ENCODE results near the gene ALDH18A1. TPM values are rescaled to one million over a fixed set of nuclear protein-coding genes. Genes with fewer than 3 reads are reported as not detected.
A peak's percentile ranks its signal among the peaks of the same experiment; 100 is the strongest.

Gene ALDH18A1
- total RNA-seq, 1 donor from 2014 or later: 172 TPM

DNA sequence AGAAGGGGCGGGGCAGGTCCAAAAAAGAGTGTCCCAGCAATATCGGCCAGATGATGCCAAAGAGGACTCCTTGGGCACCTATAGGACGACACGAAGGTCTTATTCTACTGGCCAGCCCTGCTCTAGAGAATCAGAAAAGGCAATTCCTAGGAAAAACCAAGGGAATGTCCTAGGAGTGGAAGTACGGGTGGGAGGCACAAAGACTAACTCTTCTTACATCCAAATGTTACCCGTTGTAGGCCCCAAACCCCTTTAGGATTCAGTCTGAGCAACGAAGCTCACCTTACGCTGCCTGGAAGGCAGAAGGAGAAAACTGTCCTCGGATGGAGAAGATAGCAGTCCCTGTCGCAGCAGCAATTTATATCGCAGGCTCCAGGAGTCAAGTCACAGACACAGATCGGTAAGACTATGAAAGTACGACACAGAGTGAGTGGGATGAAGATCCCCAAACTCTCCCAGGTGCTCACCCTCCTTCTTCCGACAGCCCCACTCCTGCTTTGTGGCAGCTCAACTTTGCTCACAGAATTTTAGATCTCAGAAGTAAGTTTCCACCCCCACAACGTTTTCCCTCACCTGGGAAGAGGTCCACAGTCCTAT lies 36.7 kb upstream of the ALDH18A1 start:
- Mint-ChIP-seq H3K27me3 (ENCODE audit: low read depth) (no peaks in the 10 kb centered on the region), H3K4me1 (peaks cover 28% of the 10 kb centered on the region), H3K27ac (ENCODE audit: unreplicated experiment) (peak overlapping the region; percentile 98), H3K4me3 (peak overlapping the region; percentile 96), H3K9me3 (peaks cover 6% of the 10 kb centered on the region), H3K36me3 (ENCODE audit: low read depth) (peaks cover 6% of the 10 kb centered on the region)
- TF ChIP-seq, protein P1, sequence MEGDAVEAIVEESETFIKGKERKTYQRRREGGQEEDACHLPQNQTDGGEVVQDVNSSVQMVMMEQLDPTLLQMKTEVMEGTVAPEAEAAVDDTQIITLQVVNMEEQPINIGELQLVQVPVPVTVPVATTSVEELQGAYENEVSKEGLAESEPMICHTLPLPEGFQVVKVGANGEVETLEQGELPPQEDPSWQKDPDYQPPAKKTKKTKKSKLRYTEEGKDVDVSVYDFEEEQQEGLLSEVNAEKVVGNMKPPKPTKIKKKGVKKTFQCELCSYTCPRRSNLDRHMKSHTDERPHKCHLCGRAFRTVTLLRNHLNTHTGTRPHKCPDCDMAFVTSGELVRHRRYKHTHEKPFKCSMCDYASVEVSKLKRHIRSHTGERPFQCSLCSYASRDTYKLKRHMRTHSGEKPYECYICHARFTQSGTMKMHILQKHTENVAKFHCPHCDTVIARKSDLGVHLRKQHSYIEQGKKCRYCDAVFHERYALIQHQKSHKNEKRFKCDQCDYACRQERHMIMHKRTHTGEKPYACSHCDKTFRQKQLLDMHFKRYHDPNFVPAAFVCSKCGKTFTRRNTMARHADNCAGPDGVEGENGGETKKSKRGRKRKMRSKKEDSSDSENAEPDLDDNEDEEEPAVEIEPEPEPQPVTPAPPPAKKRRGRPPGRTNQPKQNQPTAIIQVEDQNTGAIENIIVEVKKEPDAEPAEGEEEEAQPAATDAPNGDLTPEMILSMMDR (conservative IDR thresholded peaks at IDR 0.05): no peak
- DNase-seq (ENCODE audit: low read depth, low spot score): no peak

- H3K27ac Mint-ChIP-seq (ENCODE audit: unreplicated experiment): no peak overlapping the region
- H3K36me3 Mint-ChIP-seq (ENCODE audit: low read depth): peaks cover 6% of the 10 kb centered on the region
- H3K9me3 Mint-ChIP-seq: no peaks in the 10 kb centered on the region
- TF ChIP-seq, protein P1 (conservative IDR thresholded peaks at IDR 0.05): no peak
- no peaks in the 10 kb centered on the region for H3K27me3 Mint-ChIP-seq (ENCODE audit: low read depth)
- peak overlapping the region; percentile 96 for H3K4me3 Mint-ChIP-seq
- DNase-seq (ENCODE audit: low read depth, low spot score): no peak
- peaks cover 28% of the 10 kb centered on the region for H3K4me1 Mint-ChIP-seq
These were observed 34.8 kb upstream of the ALDH18A1 start for GRCh38 chr10:95691281-95691680.

DNA sequence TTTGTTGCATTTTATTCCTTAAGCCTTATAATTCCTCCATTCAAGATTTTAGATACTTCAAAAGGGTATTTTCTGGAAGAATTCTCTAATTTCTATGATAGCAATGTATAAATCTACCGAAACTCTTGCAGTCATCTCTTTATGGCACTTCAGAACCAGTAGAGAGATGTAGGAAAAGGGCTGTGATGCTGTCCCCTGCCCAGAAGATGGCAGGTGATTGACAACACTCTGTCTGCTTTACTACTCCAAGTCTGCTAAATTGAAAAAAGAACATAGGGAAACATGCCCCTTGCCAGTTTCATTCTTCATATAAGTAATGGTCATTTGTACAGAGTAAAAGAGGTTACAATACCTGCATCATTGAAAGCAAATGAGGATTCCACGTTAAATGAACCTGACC lies 32.1 kb upstream of the ALDH18A1 start:
- Mint-ChIP-seq H3K4me3 (no peak overlapping the region), H3K4me1 (peaks cover 25% of the 10 kb centered on the region), H3K9me3 (no peaks in the 10 kb centered on the region), H3K36me3 (ENCODE audit: low read depth) (peaks cover 12% of the 10 kb centered on the region), H3K27me3 (ENCODE audit: low read depth) (no peaks in the 10 kb centered on the region), H3K27ac (ENCODE audit: unreplicated experiment) (no peak overlapping the region)
- TF ChIP-seq, protein P1 (conservative IDR thresholded peaks at IDR 0.05): no peak
- DNase-seq (ENCODE audit: low read depth, low spot score): no peak

GRCh38 chr10:95683966-95684365 lies 27.5 kb upstream of the ALDH18A1 start:
- DNase-seq (ENCODE audit: low read depth, low spot score): no peak
- TF ChIP-seq, protein P1 (conservative IDR thresholded peaks at IDR 0.05): no peak
- Mint-ChIP-seq H3K36me3 (ENCODE audit: low read depth) (peaks cover 21% of the 10 kb centered on the region), H3K9me3 (no peaks in the 10 kb centered on the region), H3K27ac (ENCODE audit: unreplicated experiment) (no peak overlapping the region), H3K4me1 (no peaks in the 10 kb centered on the region), H3K27me3 (ENCODE audit: low read depth) (no peaks in the 10 kb centered on the region), H3K4me3 (no peak overlapping the region)

DNA sequence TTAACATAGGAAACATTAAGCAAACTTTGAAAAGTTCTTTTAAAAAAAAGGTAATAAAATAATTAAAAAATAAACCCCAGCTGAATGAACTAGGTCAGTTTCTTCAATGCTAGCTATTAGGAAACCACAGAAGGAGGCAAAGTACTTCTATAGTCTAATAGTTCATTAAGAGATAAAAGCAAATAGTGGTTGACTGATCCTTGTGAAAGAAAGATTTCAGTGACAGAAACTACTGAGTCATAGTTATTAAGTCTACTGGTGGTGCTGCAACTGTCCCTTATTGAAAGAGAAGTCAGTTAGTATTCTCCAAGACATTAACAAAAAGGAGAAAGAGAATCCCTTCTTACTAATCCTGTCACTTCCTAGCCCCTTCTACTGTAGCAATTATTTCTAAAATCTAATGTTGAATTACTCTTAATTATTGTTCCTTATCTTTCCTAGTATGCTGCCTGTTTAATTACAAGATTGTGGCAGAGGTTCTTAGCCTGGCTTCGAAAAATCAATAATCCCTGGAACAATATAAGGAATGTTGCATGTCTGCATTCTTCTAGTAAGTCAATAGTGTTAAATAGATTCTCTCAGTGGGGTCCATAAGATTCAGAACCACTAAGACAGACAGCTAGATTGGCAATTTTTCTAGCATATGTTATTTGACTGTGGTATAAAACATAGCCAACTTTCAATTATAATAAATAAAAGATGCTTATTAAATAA lies 19.0 kb upstream of the ALDH18A1 start:
- no peak overlapping the region for H3K4me3 Mint-ChIP-seq
- peaks cover 15% of the 10 kb centered on the region for H3K36me3 Mint-ChIP-seq (ENCODE audit: low read depth)
- H3K4me1 Mint-ChIP-seq: no peaks in the 10 kb centered on the region
- TF ChIP-seq, protein P1 (conservative IDR thresholded peaks at IDR 0.05): no peak
- no peaks in the 10 kb centered on the region for H3K9me3 Mint-ChIP-seq
- no peak overlapping the region for H3K27ac Mint-ChIP-seq (ENCODE audit: unreplicated experiment)
- no peaks in the 10 kb centered on the region for H3K27me3 Mint-ChIP-seq (ENCODE audit: low read depth)
- DNase-seq (ENCODE audit: low read depth, low spot score): no peak
